A549 (cell line): ENCODE measurements around the gene C14orf119.

ENCODE experiments used
- CEBPB ChIP-seq, 2 experiments: fragments of >200 bp in 1 of 2; sonication (Bioruptor Twin) in 1 of 2; formaldehyde crosslinking in 1 of 2; IDR thresholded peaks; 2 replicates each; pipeline ENCODE4 v1.6.1; 2012 to 2016
- CHD2 ChIP-seq: fragments of 150-350 bp; IDR thresholded peaks from 2 replicates; pipeline ENCODE4 v1.6.1; 2014; ENCODE audit warnings: low read length; ENCODE audit not compliant: partially characterized antibody
- EP300 ChIP-seq, 2 experiments: fragments of >200 bp; sonication (Bioruptor Twin); formaldehyde crosslinking; IDR thresholded peaks; 2 replicates in 1 of 2; 3 replicates in 1 of 2; pipeline ENCODE4 v1.6.1; 2016 to 2017
- MAFK ChIP-seq: fragments of 450-650 bp; IDR thresholded peaks from 2 replicates; pipeline ENCODE4 v1.6.1; 2014; ENCODE audit not compliant: partially characterized antibody
- MYC ChIP-seq: IDR thresholded peaks from 2 replicates; pipeline ENCODE4 v1.6.1; 2012; ENCODE audit warnings: mild to moderate bottlenecking, inconsistent platforms, low read length, improper control_type of control experiment, borderline replicate concordance
- NR3C1 ChIP-seq: fragments of >200 bp; sonication (Bioruptor Twin); formaldehyde crosslinking; IDR thresholded peaks from 3 replicates; pipeline ENCODE4 v1.6.1; 2017
- POLR2A ChIP-seq: IDR thresholded peaks from 2 replicates; pipeline ENCODE4 v1.6.1; 2012; ENCODE audit warnings: mild to moderate bottlenecking, low read length
- RAD21 ChIP-seq, 2 experiments: fragments of >200 bp in 1 of 2; sonication (Bioruptor Twin) in 1 of 2; formaldehyde crosslinking in 1 of 2; IDR thresholded peaks in 1 of 2; conservative IDR thresholded peaks in 1 of 2; 2 replicates in 1 of 2; 3 replicates in 1 of 2; pipeline ENCODE4 v1.6.1; 2012 to 2018; ENCODE audit warnings: inconsistent platforms in 1 of 2
- RNF2 ChIP-seq: fragments of 200-600 bp; sonication (generic); IDR thresholded peaks from 2 replicates; pipeline ENCODE4 v1.6.1; 2016; ENCODE audit warnings: low read depth, mild to moderate bottlenecking, antibody characterized with exemption, moderate library complexity, borderline replicate concordance
- TF ChIP-seq, protein P1 (sequence below): fragments of >200 bp; sonication (Bioruptor Twin); formaldehyde crosslinking; IDR thresholded peaks from 3 replicates; pipeline ENCODE4 v1.5.1; 2016
- TF ChIP-seq, protein P2 (sequence below): fragments of 450-650 bp; IDR thresholded peaks from 2 replicates; pipeline ENCODE4 v1.6.1; 2014; ENCODE audit warnings: antibody characterized with exemption

DNA sequence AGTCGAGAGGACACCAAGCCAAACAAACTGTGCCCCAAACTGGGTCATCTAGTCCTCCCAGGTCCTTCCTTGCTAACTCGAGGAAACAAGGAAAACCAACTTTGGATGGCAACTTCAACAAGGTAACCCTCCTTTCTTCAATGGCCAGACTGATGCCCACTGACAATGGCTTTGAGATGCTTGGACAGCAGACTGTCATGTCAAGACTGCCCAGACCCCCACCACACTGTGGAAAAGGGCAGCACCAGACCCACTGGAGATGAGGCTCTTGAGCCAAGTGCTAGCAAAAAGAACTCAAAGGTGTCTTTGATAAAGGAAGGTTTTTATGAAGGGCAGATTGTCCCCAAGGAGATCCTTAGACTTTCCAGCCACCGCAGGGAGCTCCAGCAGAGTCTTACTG lies 28.9 kb upstream of the C14orf119 start:
- no peak for TF ChIP-seq POLR2A
- TF ChIP-seq, protein P1, sequence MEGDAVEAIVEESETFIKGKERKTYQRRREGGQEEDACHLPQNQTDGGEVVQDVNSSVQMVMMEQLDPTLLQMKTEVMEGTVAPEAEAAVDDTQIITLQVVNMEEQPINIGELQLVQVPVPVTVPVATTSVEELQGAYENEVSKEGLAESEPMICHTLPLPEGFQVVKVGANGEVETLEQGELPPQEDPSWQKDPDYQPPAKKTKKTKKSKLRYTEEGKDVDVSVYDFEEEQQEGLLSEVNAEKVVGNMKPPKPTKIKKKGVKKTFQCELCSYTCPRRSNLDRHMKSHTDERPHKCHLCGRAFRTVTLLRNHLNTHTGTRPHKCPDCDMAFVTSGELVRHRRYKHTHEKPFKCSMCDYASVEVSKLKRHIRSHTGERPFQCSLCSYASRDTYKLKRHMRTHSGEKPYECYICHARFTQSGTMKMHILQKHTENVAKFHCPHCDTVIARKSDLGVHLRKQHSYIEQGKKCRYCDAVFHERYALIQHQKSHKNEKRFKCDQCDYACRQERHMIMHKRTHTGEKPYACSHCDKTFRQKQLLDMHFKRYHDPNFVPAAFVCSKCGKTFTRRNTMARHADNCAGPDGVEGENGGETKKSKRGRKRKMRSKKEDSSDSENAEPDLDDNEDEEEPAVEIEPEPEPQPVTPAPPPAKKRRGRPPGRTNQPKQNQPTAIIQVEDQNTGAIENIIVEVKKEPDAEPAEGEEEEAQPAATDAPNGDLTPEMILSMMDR, result no peak
- TF ChIP-seq NR3C1, result no peak
- no peak for TF ChIP-seq CHD2
- TF ChIP-seq, protein P2, sequence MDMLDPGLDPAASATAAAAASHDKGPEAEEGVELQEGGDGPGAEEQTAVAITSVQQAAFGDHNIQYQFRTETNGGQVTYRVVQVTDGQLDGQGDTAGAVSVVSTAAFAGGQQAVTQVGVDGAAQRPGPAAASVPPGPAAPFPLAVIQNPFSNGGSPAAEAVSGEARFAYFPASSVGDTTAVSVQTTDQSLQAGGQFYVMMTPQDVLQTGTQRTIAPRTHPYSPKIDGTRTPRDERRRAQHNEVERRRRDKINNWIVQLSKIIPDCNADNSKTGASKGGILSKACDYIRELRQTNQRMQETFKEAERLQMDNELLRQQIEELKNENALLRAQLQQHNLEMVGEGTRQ, result no peak
- no peak for TF ChIP-seq EP300 (IDR thresholded peaks at IDR 0.05)
- TF ChIP-seq RNF2, result no peak
- no peak for TF ChIP-seq CEBPB (IDR thresholded peaks at IDR 0.05)
- no peak for TF ChIP-seq MYC
- no peak for TF ChIP-seq RAD21 (conservative IDR thresholded peaks at IDR 0.05 in 1 of 2, IDR thresholded peaks at IDR 0.05 in 1 of 2)
- no peak for TF ChIP-seq MAFK
